Ramos (cell line): ENCODE data around the gene KLHL29.
"Not testable (repeated sequence)": the region's sequence is repeated elsewhere in the genome, so short reads cannot be mapped to it uniquely, and the experiment has no call there.

Experiments
- in situ Hi-C: fragments of 300-500 bp; cut with MboI; formaldehyde crosslinking; loops from one replicate; pipeline ENCODE4 v1.14.3; 2022; ENCODE audit warnings: low sequenced_read_pairs; ENCODE audit not compliant: unreplicated experiment

The KLHL29 gene

GRCh38 chr2:23391237-23391736 is 6.3 kb downstream of the KLHL29 start:
- in situ Hi-C loops = not testable (repeated sequence)

- in situ Hi-C loops = no loop called here
Measured at GRCh38 chr2:23393722-23394121, 8.7 kb downstream of the KLHL29 start.

- in situ Hi-C loops = no loop called here
Measured at GRCh38 chr2:23394700-23395099, 9.7 kb downstream of the KLHL29 start.

GRCh38 chr2:23397478-23397877 is 12.5 kb downstream of the KLHL29 start:
- in situ Hi-C loops = no loop called here

- in situ Hi-C loops = no loop called here
Measured at GRCh38 chr2:23399674-23400261, 14.8 kb downstream of the KLHL29 start.

- in situ Hi-C loops = no loop called here
Measured at GRCh38 chr2:23400703-23401102, 15.7 kb downstream of the KLHL29 start.

GRCh38 chr2:23401427-23402204 is 16.6 kb downstream of the KLHL29 start:
- in situ Hi-C loops = no loop called here

GRCh38 chr2:23402205-23402740 is 17.3 kb downstream of the KLHL29 start:
- in situ Hi-C loops = no loop called here

- in situ Hi-C loops = no loop called here
Measured at GRCh38 chr2:23404426-23404825, 19.4 kb downstream of the KLHL29 start.

GRCh38 chr2:23409248-23409647 is 24.3 kb downstream of the KLHL29 start:
- in situ Hi-C loops = no loop called here

GRCh38 chr2:23410596-23410995 is 25.6 kb downstream of the KLHL29 start:
- in situ Hi-C loops = no loop called here

- in situ Hi-C loops = no loop called here
Measured at GRCh38 chr2:23411752-23412431, 26.9 kb downstream of the KLHL29 start.

GRCh38 chr2:23412556-23413155 is 27.7 kb downstream of the KLHL29 start:
- in situ Hi-C loops = no loop called here

- in situ Hi-C loops = no loop called here
Measured at GRCh38 chr2:23413641-23414040, 28.7 kb downstream of the KLHL29 start.

- in situ Hi-C loops = no loop called here
Measured at GRCh38 chr2:23414106-23414505, 29.1 kb downstream of the KLHL29 start.

- in situ Hi-C loops = no loop called here
Measured at GRCh38 chr2:23414871-23415270, 29.9 kb downstream of the KLHL29 start.

- in situ Hi-C loops = no loop called here
Measured at GRCh38 chr2:23417310-23417709, 32.3 kb downstream of the KLHL29 start.

- in situ Hi-C loops = no loop called here
Measured at GRCh38 chr2:23418056-23418455, 33.1 kb downstream of the KLHL29 start.

GRCh38 chr2:23418461-23418911 is 33.5 kb downstream of the KLHL29 start:
- in situ Hi-C loops = no loop called here
